Stomach (tissue), 4 donors: ENCODE results near the gene FAM107B.

Experiments used
- POLR2AphosphoS5 ChIP-seq, 3 donors: sonication (generic); formaldehyde crosslinking; IDR thresholded peaks; one replicate each; pipeline ENCODE4 v1.6.1; 2016; ENCODE audit warnings: antibody characterized with exemption in 3 of 3
- TF ChIP-seq, protein P1 (sequence below), 7 experiments: fragments of 450-650 bp in 4 of 7; fragments of 200-600 bp in 3 of 7; sonication (generic) in 3 of 7; IDR thresholded peaks; one replicate each; pipeline ENCODE4 v1.5.1; 2016 to 2019; ENCODE audit warnings: antibody characterized with exemption in 7 of 7, control low read depth in 2 of 7, mild to moderate bottlenecking in 1 of 7

DNA sequence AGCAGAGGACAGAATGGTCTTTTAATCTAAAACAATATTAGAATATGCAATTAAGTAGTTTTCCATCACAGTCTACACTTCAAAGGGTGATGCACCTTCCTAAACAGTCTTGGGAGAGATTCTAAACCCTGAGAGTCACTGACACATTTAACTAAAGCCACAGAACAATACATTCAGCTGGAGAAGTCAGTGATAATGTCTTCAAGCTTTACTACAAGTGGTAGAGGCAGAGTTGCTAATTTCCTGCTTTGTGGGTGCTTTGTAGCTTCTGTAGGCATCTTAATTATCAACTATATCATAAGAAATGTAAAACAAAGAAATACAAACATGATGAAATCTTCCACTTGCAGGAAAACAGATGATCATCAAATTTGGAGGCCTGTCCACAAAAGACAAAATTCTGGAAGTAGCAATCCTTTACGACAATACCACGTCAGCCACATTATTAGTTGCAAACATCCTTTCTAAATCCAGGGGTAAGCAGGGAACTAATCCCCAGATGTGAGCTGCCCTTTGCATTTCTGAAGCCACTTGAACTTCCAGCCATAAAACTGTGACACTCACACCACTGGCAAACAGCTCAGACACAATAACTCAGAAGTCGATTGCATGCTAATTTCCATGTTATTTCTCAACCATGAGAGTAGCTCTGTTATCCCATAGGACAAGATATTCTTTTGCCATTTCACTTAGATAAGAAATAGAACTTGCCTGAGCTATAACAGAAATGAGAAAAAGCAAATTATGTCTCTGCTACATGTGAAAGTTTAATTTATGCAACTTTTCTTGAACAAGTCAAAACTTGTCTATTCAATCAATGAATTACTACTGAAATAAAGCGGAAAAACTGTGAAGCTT is 212.2 kb downstream of the FAM107B start:
- TF ChIP-seq, protein P1, sequence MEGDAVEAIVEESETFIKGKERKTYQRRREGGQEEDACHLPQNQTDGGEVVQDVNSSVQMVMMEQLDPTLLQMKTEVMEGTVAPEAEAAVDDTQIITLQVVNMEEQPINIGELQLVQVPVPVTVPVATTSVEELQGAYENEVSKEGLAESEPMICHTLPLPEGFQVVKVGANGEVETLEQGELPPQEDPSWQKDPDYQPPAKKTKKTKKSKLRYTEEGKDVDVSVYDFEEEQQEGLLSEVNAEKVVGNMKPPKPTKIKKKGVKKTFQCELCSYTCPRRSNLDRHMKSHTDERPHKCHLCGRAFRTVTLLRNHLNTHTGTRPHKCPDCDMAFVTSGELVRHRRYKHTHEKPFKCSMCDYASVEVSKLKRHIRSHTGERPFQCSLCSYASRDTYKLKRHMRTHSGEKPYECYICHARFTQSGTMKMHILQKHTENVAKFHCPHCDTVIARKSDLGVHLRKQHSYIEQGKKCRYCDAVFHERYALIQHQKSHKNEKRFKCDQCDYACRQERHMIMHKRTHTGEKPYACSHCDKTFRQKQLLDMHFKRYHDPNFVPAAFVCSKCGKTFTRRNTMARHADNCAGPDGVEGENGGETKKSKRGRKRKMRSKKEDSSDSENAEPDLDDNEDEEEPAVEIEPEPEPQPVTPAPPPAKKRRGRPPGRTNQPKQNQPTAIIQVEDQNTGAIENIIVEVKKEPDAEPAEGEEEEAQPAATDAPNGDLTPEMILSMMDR (IDR thresholded peaks at IDR 0.05), result no peak
- no peak for TF ChIP-seq POLR2AphosphoS5 (IDR thresholded peaks at IDR 0.05)
